Urinary bladder (tissue), 4 donors: ENCODE results near the gene OXCT1. TPM values are rescaled to one million over a fixed set of nuclear protein-coding genes. Genes with fewer than 3 reads are reported as not detected.
A peak's percentile ranks its signal among the peaks of the same experiment; 100 is the strongest.
"Not testable (repeated sequence)": the region's sequence is repeated elsewhere in the genome, so short reads cannot be mapped to it uniquely, and the experiment has no call there.

Experiments used
- DNase-seq: peaks from one replicate; pipeline ENCODE4 v3.0.0-alpha.2; 2015; ENCODE audit errors: extremely low spot score
- H3K27ac ChIP-seq: one replicate; pipeline ENCODE4 v1.5.1; 2013; ENCODE audit warnings: low read depth, mild to moderate bottlenecking, moderate library complexity
- H3K36me3 ChIP-seq: one replicate; pipeline ENCODE4 v1.6.1; 2013; ENCODE audit warnings: mild to moderate bottlenecking, moderate library complexity; ENCODE audit not compliant: insufficient read depth
- H3K4me1 ChIP-seq: one replicate; pipeline ENCODE4 v1.6.1; 2013; ENCODE audit warnings: mild to moderate bottlenecking, moderate library complexity; ENCODE audit not compliant: insufficient read depth
- H3K4me3 ChIP-seq: one replicate; pipeline ENCODE4 v1.5.1; 2013; ENCODE audit warnings: low read depth, low read length
- WGBS: extraction: QIAGEN DNeasy Blood & Tissue Kit; methylation state at CpG from one replicate; pipeline ENCODE4 v1.1.7; 2013; 5-methylcytosine and 5-hydroxymethylcytosine counted together
- polyA plus RNA-seq: library from polyadenylated mRNA; stranded (reverse); fragments of 200-250 nt; gene quantifications from one replicate; pipeline ENCODE4 v1.2.3, GENCODE V29; 2013
- total RNA-seq: library from RNA; depleted of rRNA; stranded (reverse); fragments of >200 nt; gene quantifications from one replicate; pipeline ENCODE4 v1.2.3, GENCODE V29; 2014
- donor health status: healthy with polysubstance abuse.
- donor health status: healthy.

OXCT1 gene
- total and polyA plus RNA-seq, 2 donors: 23.7 to 26.3 TPM

DNA sequence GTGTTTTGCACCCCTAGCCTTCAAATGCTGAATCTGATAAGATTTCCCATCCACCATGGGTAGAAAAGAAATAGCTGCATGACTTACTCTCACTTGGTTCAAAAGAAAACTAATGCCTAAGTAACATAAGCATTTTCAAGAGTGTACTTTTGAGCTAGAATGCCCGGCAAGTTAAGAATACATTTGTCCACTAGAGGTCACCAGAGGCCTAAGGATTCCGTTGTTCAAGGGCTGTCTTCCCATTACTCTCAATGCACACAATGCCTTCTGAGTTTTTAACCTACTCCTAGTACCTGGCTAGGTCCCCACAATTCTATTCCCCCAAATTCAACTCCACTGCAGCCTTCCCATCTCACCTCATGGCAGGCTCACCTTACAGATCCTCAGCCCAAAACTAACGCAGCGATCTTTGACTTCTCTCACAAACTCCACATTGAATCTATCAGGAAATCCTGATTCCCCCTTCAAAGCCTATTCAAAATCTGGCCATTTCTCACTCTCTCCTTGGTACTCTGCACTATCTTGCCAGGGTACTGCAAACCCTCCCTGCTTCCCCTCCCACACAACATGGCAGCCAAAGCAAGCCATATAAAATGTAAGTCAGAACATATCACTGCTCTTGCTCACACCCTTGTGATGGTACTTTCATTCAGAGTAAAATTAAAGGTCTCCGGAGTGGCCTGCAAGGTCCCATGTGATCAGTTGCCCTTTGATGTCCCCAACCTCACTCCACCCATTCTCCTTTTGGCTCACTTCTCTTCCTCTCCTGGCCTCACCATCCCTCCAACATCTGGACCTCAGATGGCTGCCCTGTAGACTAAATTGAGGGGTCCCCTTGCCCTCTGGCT is 13.4 kb downstream of the OXCT1 start:
- 41% methylated on average over 5 of the region's 5 CpGs for WGBS
- no peaks in the 10 kb centered on the region for H3K4me1 ChIP-seq
- peaks cover 2% of the 10 kb centered on the region for H3K36me3 ChIP-seq
- no peak overlapping the region for H3K4me3 ChIP-seq
- no peak overlapping the region for H3K27ac ChIP-seq
- DNase-seq: peak; percentile 52

DNA sequence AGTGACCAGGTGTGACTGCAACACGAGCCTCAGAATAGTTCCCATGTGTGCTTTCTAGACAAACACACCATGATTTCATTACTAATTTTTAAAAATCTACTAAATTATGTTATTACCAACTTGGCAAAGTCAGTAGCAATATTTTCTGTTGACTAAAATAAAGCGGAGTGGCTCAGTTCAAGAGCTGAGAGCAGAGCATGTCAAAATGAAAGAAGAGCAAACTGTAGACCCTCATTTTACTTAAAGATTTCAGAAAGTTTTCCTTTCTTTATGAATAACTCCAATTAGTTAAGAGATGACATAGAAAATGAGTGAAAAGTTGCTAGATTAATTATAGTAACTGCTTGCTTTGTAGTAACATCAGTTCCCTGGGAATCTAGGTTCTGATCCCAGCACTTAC is 17.9 kb downstream of the OXCT1 start:
- Histone ChIP-seq H3K4me3 (no peak overlapping the region), H3K4me1 (no peaks in the 10 kb centered on the region), H3K27ac (no peak overlapping the region), H3K36me3 (peaks cover 2% of the 10 kb centered on the region)
- 96% methylated on average over 2 of the region's 2 CpGs for WGBS
- no peak for DNase-seq

DNA sequence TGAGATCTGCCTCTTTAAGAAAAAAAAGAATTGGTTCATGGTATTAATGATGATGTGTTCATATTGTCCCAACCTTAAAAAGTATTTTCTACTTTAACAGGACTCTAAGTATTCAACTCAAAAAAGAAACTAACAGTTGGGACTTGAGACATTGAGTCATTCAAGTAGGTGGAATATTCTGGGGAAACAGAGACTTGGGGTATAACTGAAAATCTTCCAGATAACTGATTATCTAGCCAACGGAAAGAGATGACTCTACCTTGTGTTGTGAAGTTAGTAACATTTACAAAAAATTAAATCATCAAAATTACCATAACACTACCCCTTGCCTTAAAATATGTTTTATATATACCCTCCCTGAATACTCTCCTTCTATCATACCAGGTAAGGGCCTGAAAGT is 19.1 kb downstream of the OXCT1 start:
- no peaks in the 10 kb centered on the region for H3K4me1 ChIP-seq
- DNase-seq: no peak
- H3K36me3 ChIP-seq: peaks cover 2% of the 10 kb centered on the region
- 49% methylated on average over 1 of the region's 1 CpG for WGBS
- H3K4me3 ChIP-seq: no peak overlapping the region
- no peak overlapping the region for H3K27ac ChIP-seq

DNA sequence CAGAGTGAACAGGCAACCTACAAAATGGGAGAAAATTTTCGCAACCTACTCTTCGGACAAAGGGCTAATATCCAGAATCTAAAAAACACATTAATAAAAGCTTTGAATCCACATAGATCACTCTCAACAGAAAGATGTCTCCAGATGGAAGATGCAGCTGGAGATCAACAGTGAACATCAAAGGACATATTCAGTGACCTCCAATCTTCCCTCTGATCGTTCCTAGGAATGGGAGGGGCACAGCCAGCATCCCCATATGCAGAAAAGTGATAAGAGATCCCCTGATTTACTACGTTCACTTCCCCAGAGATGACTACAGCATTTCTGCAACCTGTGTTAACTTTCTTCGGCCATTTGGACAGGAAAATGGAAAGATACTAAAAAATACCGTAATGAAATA is 21.2 kb downstream of the OXCT1 start:
- peaks cover 2% of the 10 kb centered on the region for H3K36me3 ChIP-seq
- no peaks in the 10 kb centered on the region for H3K4me1 ChIP-seq
- H3K4me3 ChIP-seq: no peak overlapping the region
- 88% methylated on average over 6 of the region's 6 CpGs for WGBS
- DNase-seq: no peak
- no peak overlapping the region for H3K27ac ChIP-seq

DNA sequence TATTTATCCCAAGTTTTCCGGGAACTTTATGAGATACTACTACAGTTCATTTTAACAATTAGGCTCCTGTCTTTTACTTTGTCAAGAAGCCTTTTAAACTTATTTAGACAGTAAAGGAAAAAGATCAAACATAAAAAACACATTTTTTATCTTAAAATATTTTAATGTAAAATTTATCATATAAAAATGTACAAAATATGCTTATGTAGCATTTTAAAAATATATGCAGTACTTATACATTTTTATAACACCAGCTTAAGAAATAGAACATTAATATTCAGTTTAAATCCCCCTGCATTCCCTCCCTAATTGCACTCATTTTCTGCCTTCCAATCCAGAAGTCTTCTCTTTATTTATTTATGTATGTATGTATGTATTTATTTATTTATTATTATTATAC is 24.5 kb downstream of the OXCT1 start:
- not testable (repeated sequence) for H3K36me3 ChIP-seq, H3K4me1 ChIP-seq, DNase-seq, H3K4me3 ChIP-seq, H3K27ac ChIP-seq
- WGBS: 94% methylated on average over 1 of the region's 1 CpG

DNA sequence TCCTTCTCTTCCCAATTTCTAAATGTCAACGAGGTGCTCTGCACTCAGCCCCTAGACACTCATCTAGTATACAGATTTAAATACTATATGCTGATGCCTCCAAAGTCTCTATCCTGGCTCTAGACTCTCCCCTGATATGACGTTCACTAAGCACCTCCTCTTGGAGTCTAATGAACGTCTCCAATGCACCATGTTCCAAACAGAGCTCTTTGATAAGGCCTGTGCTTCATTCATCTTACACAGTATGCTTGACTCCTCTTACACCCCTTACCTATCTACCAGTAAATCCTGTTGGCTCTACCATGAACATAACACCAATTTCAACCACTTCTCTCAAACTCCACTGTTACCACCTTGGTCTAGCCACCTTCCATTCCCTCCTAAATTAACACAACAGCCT is 25.7 kb downstream of the OXCT1 start:
- Histone ChIP-seq H3K27ac (no peak overlapping the region), H3K36me3 (no peaks in the 10 kb centered on the region), H3K4me1 (no peaks in the 10 kb centered on the region), H3K4me3 (no peak overlapping the region)
- WGBS: 69% methylated on average over 3 of the region's 3 CpGs
- no peak for DNase-seq

DNA sequence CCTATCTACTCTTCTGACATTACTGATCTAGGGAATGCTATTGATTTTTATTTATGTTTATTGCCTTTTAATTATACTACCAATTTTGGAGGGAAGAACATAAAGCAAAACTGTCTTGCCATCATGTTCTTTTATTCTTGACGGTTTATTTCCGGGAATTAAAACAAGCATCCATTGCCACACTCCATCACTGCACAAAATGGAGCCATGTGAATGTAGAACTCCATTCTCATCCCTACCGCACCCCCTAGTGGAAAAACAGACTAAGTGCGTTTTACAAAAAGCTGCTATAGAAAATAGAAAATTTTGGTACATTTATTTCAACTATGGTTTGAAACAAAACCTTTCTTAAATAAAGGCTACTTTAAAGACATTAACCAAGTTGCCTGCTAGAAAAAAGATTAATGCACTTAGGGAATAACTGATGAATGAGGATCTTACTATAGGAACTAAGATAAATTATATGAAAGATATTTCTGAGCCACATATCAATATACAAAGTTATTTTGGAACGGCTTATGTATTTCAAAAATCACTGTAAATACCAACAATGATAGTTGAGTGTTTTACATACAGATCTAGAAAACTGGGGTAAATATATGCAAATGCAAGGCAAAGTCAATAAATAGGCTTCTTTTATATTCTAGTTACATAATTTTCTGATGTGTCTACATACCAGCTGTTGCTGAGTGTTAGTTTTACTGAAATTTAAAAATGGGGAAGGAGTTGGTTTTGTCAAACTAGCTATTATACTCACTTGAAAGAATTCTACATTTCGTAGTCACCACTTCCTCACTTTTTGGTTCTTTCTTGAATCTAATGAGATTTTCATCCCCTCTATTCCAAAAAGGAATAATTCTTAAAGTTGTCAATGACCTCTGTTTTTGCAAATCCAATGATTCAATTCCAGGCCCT is 26.5 kb downstream of the OXCT1 start:
- no peak overlapping the region for H3K27ac ChIP-seq
- WGBS: 38% methylated on average over 6 of the region's 6 CpGs
- no peak for DNase-seq
- H3K36me3 ChIP-seq: no peaks in the 10 kb centered on the region
- no peaks in the 10 kb centered on the region for H3K4me1 ChIP-seq
- H3K4me3 ChIP-seq: no peak overlapping the region

DNA sequence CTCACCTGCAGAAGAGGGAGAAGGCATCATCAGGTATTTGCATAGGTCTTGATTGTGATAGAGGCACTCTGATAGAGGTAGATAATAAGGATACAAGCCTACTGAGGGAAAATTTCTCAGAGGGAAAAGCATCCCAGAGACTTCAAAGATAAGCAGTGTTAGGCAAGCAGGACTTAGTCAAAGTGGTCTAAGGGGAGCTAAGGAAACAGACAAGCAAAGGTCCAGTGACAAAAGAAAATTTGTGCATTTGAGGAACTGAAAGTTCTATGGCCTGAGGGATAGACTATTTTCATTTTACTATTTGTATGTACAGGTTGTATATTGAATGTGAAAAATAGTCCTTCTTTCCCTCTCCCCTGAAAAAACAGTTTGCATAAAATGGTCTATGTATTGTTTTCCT is 27.4 kb downstream of the OXCT1 start:
- DNase-seq: no peak
- no peak overlapping the region for H3K27ac ChIP-seq
- H3K4me3 ChIP-seq: no peak overlapping the region
- H3K36me3 ChIP-seq: no peaks in the 10 kb centered on the region
- H3K4me1 ChIP-seq: no peaks in the 10 kb centered on the region

DNA sequence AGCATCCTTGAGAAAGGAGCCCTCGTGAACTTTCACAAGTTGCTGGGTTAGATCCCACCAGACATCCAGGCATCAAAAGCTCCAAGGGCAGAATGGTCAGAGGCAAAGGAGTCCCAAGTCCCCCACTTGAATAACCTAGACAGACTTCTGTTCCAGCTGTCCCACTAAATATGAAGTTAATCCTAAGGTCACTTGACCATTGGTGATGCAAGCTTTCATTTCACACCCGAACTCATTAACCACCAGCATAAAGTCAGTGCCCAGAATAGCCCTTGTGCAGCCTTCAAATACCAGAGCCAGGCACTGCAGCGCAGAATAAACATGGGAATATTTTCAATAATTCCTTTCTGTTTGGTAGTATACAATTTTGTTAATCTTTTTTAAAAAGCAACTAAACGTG is 28.9 kb downstream of the OXCT1 start:
- WGBS: 88% methylated on average over 4 of the region's 4 CpGs
- H3K27ac ChIP-seq: no peak overlapping the region
- no peaks in the 10 kb centered on the region for H3K4me1 ChIP-seq
- H3K4me3 ChIP-seq: no peak overlapping the region
- no peak for DNase-seq
- no peaks in the 10 kb centered on the region for H3K36me3 ChIP-seq

DNA sequence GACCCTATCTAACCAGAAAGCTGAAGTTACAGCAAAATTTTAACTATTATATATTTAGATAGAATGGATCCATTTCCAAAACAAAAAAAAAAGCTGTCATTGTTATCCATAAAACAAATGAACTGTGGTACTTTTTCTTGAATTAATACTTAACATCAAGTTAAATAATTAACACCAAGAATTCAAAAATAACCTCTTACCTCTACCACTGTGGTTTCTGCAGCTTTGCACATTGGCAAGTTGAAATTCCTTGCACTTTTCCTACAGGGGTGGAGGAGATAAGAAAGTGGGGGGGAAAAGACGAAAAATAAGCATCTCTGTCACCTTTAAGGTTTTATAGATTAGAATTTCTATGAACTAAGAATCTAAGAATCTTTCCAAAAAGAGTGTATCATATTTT is 30.0 kb downstream of the OXCT1 start:
- H3K4me1 ChIP-seq: no peaks in the 10 kb centered on the region
- no peaks in the 10 kb centered on the region for H3K36me3 ChIP-seq
- H3K4me3 ChIP-seq: no peak overlapping the region
- WGBS: 81% methylated on average over 1 of the region's 1 CpG
- no peak overlapping the region for H3K27ac ChIP-seq
- DNase-seq: no peak

DNA sequence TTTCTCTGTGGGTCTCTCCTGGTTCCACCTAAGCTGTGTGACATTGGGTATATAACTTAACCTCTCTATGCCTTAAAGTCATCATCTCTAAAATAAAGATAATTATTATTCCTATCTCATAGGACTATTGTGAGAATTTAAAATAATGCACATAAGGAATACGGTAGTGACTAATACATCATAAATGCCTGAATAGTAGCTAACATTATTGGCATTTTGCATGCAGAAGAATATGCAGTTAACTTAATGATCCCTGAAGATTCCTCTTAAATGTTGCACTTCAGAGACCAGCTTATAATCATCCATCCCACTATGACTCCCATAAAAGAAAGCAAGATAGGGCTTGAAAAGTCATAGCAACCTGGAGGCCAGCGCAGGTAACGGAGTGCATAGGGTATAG is 32.4 kb downstream of the OXCT1 start:
- Histone ChIP-seq H3K4me3 (no peak overlapping the region), H3K27ac (no peak overlapping the region), H3K36me3 (no peaks in the 10 kb centered on the region), H3K4me1 (no peaks in the 10 kb centered on the region)
- WGBS: 98% methylated on average over 3 of the region's 3 CpGs
- DNase-seq: no peak

DNA sequence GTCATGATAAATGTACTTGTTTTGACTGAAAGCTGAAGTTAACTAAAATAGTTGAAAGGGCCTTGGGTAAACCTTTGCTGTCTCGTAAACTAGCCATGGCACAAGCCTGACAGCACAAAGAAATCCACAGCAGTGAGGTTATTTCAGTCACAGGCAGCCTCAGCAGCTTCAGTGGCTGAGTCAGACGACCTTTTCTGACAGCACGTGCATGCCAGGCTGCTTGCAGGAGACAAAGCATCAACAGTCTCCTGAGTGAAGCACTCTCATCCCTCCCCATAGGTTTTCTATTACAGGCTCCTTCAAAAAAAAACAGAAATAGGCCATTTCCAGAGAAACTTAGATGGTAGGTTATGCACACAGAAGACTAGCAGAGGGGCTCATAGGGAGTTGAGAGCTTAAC is 34.6 kb downstream of the OXCT1 start:
- Histone ChIP-seq H3K4me3 (no peak overlapping the region), H3K4me1 (no peaks in the 10 kb centered on the region), H3K27ac (no peak overlapping the region), H3K36me3 (peaks cover 2% of the 10 kb centered on the region)
- WGBS: 25% methylated on average over 3 of the region's 3 CpGs
- no peak for DNase-seq

DNA sequence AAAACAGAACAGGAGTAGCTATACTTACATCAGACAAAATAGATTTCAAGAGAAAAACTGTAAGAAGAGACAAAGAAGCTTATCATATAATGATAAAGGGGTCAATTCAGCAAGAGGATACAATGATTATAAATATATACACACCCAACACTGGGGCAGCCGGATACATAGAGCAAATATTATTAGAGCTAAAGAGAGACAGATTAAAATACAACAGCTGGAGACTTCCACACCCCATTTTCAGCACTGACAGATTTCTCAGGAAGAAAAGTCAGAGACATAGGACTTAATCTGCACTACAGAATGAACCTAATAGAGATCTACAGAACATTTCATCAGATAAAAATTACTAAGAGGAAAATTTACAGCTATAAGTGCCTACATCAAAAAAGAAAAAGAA is 35.7 kb downstream of the OXCT1 start:
- WGBS: 71% methylated on average over 1 of the region's 1 CpG
- peaks cover 2% of the 10 kb centered on the region for H3K36me3 ChIP-seq
- H3K4me1 ChIP-seq: no peaks in the 10 kb centered on the region
- DNase-seq: no peak
- no peak overlapping the region for H3K27ac ChIP-seq
- H3K4me3 ChIP-seq: no peak overlapping the region

DNA sequence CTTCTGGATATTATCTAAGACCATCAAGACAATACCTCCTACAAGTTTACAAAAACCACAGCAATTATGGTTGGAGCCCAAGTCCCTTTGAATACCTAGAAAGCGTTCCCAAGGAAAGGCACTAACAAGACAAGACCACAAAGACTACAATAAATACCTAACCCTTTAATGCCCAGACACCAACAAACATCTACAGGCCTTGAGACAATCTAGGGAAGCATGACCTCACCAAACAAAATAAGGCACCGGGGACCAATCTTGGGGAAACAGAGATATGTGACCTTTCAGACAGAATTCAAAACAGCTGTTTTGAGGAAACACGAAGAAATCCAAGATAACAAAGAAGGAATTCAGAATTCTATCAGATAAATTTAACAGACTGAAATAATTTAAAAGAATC is 37.8 kb downstream of the OXCT1 start:
- DNase-seq: no peak
- H3K4me3 ChIP-seq: no peak overlapping the region
- H3K27ac ChIP-seq: no peak overlapping the region
- H3K4me1 ChIP-seq: no peaks in the 10 kb centered on the region
- 80% methylated on average over 3 of the region's 3 CpGs for WGBS
- peaks cover 2% of the 10 kb centered on the region for H3K36me3 ChIP-seq
